K562 (cell line): ENCODE measurements around the gene RXRA. TPM values are rescaled to one million over a fixed set of nuclear protein-coding genes. Genes with fewer than 3 reads are reported as not detected.

ENCODE experiments used
- BCOR ChIP-seq: fragments of 450-650 bp; IDR thresholded peaks from 2 replicates; pipeline ENCODE4 v1.6.1; 2016
- MYC ChIP-seq, 2 experiments: fragments of 250-450 bp in 1 of 2; sonication (Bioruptor Pico) in 1 of 2; IDR thresholded peaks; 2 replicates each; pipeline versions ENCODE4 v1.5.1 to v1.6.1; 2012 to 2021; ENCODE audit warnings: low read depth in 2 of 2, borderline replicate concordance in 1 of 2, improper control_type of control experiment in 1 of 2, low read length in 1 of 2, mild to moderate bottlenecking in 1 of 2, moderate library complexity in 1 of 2
- NR4A1 ChIP-seq, 2 experiments: fragments of 250-450 bp in 1 of 2; fragments of 450-650 bp in 1 of 2; sonication (Bioruptor Pico) in 1 of 2; IDR thresholded peaks; 2 replicates each; pipeline versions ENCODE4 v1.4.0 to v1.6.1; 2016 to 2020; ENCODE audit warnings: mild to moderate bottlenecking in 2 of 2, missing compliant biosample characterization in 1 of 2, missing genetic modification characterization in 1 of 2, moderate library complexity in 1 of 2
- POLR2A ChIP-seq: fragments of 450-650 bp; conservative IDR thresholded peaks from 2 replicates; pipeline ENCODE4 v1.6.1; 2016
- POLR2B ChIP-seq: fragments of 450-650 bp; IDR thresholded peaks from 2 replicates; pipeline ENCODE4 v1.6.1; 2018; ENCODE audit warnings: low read depth; ENCODE audit not compliant: partially characterized antibody
- POLR3A ChIP-seq: IDR thresholded peaks from 2 replicates; pipeline ENCODE4 v1.6.1; 2011; ENCODE audit warnings: borderline replicate concordance, mild to moderate bottlenecking, moderate library complexity; ENCODE audit not compliant: insufficient read length, insufficient read depth; ENCODE audit errors: extremely low read depth
- SMARCE1 ChIP-seq: fragments of 450-650 bp; IDR thresholded peaks from 2 replicates; pipeline ENCODE4 v1.7.1; 2016; ENCODE audit warnings: mild to moderate bottlenecking
- SRSF7 ChIP-seq: fragments of 200-400 bp; formaldehyde crosslinking; optimal IDR thresholded peaks from 2 replicates; pipeline ENCODE3; 2017; ENCODE audit warnings: mild to moderate bottlenecking, low read depth, low read length
- ZNF347 ChIP-seq: fragments of 450-650 bp; formaldehyde crosslinking; IDR thresholded peaks from 2 replicates; pipeline ENCODE4 v1.4.0; 2020; ENCODE audit warnings: low read depth, mild to moderate bottlenecking, moderate library complexity
- ZNF354B ChIP-seq: fragments of 250-450 bp; sonication (Bioruptor Pico); IDR thresholded peaks from 2 replicates; pipeline ENCODE4 v1.4.0; 2020
- ZNF584 ChIP-seq: fragments of 200-800 bp; sonication (Bioruptor generic); IDR thresholded peaks from 2 replicates; pipeline ENCODE4 v1.6.1; 2016; ENCODE audit warnings: low read depth, mild to moderate bottlenecking, missing genetic modification characterization, missing compliant biosample characterization
- polyA plus RNA-seq, 8 experiments: library from polyadenylated mRNA; depleted of rRNA in 4 of 8; stranded (reverse) in 5 of 8; unstranded in 3 of 8; fragments of >200 nt; fragmentation: Nextera tagmentation in 2 of 8; fragmentation: Illumina TruSeq in 1 of 8; extraction: Ambion mirVana in 2 of 8; extraction: Trizol in 1 of 8; gene quantifications; 2 replicates each; pipeline versions ENCODE4 v1.2.1 to v1.2.3, GENCODE V29; 2011 to 2014; ENCODE audit warnings: inconsistent platforms in 1 of 8, missing spikeins in 1 of 8
- total RNA-seq, 7 experiments: library from RNA; depleted of rRNA in 6 of 7; stranded (reverse); fragments of >200 nt in 6 of 7; fragmentation: Illumina TruSeq in 2 of 7; extraction: Trizol in 2 of 7; gene quantifications; 2 replicates each; pipeline versions ENCODE4 v1.2.1 to v1.2.3, GENCODE V29; 2011 to 2021; ENCODE audit warnings: low replicate concordance in 1 of 7
- TF ChIP-seq, protein P1 (sequence below): fragments of 450-650 bp; formaldehyde crosslinking; IDR thresholded peaks from 2 replicates; pipeline ENCODE4 v1.4.0; 2022; ENCODE audit warnings: missing genetic modification characterization
- TF ChIP-seq, protein P2 (sequence below), 2 experiments: fragments of 450-650 bp; conservative IDR thresholded peaks; 2 replicates each; pipeline ENCODE4 v1.6.1; 2017; ENCODE audit warnings: mild to moderate bottlenecking in 2 of 2, moderate library complexity in 2 of 2
- TF ChIP-seq, protein P3 (sequence below): sonication (generic); formaldehyde crosslinking; IDR thresholded peaks from 2 replicates; pipeline ENCODE4 v1.8.0; 2022; ENCODE audit warnings: mild to moderate bottlenecking, missing genetic modification reagents
- TF ChIP-seq, protein P4 (sequence below): fragments of 250-450 bp; sonication (Bioruptor Pico); IDR thresholded peaks from 2 replicates; pipeline ENCODE4 v1.8.0; 2022; ENCODE audit warnings: inconsistent platforms, mild to moderate bottlenecking, moderate library complexity, borderline replicate concordance
- TF ChIP-seq, protein P5 (sequence below): fragments of 450-650 bp; IDR thresholded peaks from 2 replicates; pipeline ENCODE4 v1.6.1; 2017; ENCODE audit warnings: antibody characterized with exemption, mild to moderate bottlenecking

The RXRA gene
- total and polyA plus RNA-seq, 9 of the 15 experiments (the other 6 are each of a cell fraction or from before 2014, with no cell fraction given) = 0.35 to 23.6 (median 4.6) TPM

DNA sequence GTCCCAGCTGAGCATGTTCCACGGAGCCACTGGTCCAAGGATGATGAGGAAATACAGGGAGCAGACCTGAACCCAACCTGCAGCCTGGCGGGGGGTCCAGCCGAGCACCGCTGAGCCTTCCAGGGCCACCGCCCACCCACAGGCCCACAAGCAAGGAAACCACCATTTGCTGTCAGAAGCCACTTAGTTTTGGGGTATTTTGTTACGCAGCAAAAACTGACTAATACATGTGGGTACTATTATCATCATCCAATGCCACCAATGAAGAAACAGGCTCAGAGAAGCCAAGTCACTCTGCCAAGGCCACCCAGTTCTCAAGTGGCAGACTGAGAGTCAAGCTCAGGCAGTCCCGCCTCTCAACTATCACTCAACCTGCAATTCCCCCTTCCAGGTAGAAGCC is 48.0 kb upstream of the RXRA start (continued):
- TF ChIP-seq, protein P1, sequence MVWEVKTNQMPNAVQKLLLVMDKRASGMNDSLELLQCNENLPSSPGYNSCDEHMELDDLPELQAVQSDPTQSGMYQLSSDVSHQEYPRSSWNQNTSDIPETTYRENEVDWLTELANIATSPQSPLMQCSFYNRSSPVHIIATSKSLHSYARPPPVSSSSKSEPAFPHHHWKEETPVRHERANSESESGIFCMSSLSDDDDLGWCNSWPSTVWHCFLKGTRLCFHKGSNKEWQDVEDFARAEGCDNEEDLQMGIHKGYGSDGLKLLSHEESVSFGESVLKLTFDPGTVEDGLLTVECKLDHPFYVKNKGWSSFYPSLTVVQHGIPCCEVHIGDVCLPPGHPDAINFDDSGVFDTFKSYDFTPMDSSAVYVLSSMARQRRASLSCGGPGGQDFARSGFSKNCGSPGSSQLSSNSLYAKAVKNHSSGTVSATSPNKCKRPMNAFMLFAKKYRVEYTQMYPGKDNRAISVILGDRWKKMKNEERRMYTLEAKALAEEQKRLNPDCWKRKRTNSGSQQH = no peak
- TF ChIP-seq NR4A1 (CRISPR knock-in tag; IDR thresholded peaks at IDR 0.05) (no peak), NR4A1 (tag; IDR thresholded peaks at IDR 0.05) (no peak), ZNF347 (CRISPR knock-in tag) (no peak), POLR3A (no peak), SMARCE1 (no peak), MYC (IDR thresholded peaks at IDR 0.05; ENCODE audit: low read depth, low read length) (no peak), MYC (CRISPR knock-in tag; IDR thresholded peaks at IDR 0.05; ENCODE audit: borderline replicate concordance, low read depth) (no peak), SRSF7 (no peak), POLR2B (no peak), POLR2A (no peak), ZNF354B (CRISPR knock-in tag) (no peak), BCOR (peak; percentile 73; the same call in 1 of the 2 replicates), ZNF584 (CRISPR knock-in tag) (no peak)
- TF ChIP-seq, protein P2, sequence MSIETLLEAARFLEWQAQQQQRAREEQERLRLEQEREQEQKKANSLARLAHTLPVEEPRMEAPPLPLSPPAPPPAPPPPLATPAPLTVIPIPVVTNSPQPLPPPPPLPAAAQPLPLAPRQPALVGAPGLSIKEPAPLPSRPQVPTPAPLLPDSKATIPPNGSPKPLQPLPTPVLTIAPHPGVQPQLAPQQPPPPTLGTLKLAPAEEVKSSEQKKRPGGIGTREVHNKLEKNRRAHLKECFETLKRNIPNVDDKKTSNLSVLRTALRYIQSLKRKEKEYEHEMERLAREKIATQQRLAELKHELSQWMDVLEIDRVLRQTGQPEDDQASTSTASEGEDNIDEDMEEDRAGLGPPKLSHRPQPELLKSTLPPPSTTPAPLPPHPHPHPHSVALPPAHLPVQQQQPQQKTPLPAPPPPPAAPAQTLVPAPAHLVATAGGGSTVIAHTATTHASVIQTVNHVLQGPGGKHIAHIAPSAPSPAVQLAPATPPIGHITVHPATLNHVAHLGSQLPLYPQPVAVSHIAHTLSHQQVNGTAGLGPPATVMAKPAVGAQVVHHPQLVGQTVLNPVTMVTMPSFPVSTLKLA (conservative IDR thresholded peaks at IDR 0.05) = no peak
- TF ChIP-seq, protein P3, sequence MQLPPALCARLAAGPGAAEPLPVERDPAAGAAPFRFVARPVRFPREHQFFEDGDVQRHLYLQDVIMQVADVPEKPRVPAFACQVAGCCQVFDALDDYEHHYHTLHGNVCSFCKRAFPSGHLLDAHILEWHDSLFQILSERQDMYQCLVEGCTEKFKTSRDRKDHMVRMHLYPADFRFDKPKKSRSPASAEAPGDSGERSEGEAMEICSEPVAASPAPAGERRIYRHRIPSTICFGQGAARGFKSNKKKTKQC = no peak
- TF ChIP-seq, protein P4, sequence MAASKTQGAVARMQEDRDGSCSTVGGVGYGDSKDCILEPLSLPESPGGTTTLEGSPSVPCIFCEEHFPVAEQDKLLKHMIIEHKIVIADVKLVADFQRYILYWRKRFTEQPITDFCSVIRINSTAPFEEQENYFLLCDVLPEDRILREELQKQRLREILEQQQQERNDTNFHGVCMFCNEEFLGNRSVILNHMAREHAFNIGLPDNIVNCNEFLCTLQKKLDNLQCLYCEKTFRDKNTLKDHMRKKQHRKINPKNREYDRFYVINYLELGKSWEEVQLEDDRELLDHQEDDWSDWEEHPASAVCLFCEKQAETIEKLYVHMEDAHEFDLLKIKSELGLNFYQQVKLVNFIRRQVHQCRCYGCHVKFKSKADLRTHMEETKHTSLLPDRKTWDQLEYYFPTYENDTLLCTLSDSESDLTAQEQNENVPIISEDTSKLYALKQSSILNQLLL (CRISPR knock-in tag) = no peak
- TF ChIP-seq, protein P5, sequence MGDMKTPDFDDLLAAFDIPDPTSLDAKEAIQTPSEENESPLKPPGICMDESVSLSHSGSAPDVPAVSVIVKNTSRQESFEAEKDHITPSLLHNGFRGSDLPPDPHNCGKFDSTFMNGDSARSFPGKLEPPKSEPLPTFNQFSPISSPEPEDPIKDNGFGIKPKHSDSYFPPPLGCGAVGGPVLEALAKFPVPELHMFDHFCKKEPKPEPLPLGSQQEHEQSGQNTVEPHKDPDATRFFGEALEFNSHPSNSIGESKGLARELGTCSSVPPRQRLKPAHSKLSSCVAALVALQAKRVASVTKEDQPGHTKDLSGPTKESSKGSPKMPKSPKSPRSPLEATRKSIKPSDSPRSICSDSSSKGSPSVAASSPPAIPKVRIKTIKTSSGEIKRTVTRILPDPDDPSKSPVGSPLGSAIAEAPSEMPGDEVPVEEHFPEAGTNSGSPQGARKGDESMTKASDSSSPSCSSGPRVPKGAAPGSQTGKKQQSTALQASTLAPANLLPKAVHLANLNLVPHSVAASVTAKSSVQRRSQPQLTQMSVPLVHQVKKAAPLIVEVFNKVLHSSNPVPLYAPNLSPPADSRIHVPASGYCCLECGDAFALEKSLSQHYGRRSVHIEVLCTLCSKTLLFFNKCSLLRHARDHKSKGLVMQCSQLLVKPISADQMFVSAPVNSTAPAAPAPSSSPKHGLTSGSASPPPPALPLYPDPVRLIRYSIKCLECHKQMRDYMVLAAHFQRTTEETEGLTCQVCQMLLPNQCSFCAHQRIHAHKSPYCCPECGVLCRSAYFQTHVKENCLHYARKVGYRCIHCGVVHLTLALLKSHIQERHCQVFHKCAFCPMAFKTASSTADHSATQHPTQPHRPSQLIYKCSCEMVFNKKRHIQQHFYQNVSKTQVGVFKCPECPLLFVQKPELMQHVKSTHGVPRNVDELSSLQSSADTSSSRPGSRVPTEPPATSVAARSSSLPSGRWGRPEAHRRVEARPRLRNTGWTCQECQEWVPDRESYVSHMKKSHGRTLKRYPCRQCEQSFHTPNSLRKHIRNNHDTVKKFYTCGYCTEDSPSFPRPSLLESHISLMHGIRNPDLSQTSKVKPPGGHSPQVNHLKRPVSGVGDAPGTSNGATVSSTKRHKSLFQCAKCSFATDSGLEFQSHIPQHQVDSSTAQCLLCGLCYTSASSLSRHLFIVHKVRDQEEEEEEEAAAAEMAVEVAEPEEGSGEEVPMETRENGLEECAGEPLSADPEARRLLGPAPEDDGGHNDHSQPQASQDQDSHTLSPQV = no peak
